GM21717 (cell line): Measurements from ENCODE around the gene VAV3.

ENCODE experiments used
- ATAC-seq: cut with Tn5 transposase; IDR thresholded peaks from one replicate; pipeline ENCODE4 v1.9.1; 2021; ENCODE audit warnings: mild to moderate bottlenecking, moderate library complexity; ENCODE audit not compliant: unreplicated experiment

The VAV3 gene

DNA sequence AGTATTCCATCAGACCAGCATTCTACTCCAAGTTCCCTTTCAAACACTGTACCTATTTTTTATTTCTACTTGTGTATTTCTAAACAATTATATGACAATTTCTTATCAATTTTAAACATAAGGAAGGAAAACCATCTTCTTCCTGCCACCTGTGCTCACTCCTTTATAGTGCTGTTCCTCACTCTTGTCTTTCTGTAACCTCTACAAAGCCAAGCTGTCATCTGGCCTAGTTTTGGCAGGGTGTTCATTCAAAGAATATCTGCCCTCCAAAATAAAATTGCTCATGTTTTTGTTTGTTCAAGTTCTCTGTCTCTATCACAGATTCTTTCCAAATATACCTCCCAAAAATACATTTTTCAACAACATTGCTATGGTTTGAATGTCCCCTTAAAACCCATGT, 360.2 kb downstream of the VAV3 start:
- no peak for ATAC-seq

GRCh38 chr1:107600607-107601160, 364.3 kb downstream of the VAV3 start:
- no peak for ATAC-seq

DNA sequence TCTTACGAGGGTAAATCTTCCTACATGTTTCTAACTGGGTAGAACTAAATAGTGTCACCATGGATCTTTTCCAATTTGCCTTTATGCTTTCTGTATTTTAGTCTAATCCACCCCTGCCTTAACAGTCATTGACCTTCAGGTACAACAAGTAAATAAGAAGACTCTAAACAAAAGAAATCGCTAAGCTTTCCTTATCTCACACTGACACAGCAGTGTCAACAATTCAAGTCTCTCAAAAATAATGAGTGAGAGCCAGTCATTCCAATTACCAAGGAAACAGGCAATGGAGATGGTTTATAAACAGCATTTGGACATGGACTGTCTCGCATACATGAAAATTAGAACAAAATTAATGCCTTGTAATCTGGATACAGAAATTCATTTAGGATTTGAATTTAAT, 365.8 kb downstream of the VAV3 start:
- no peak for ATAC-seq

GRCh38 chr1:107597290-107597689, 367.7 kb downstream of the VAV3 start:
- ATAC-seq: no peak

GRCh38 chr1:107594536-107594935, 370.4 kb downstream of the VAV3 start:
- ATAC-seq: no peak

- ATAC-seq: no peak
These were observed 371.3 kb downstream of the VAV3 start for GRCh38 chr1:107593501-107594209.

DNA sequence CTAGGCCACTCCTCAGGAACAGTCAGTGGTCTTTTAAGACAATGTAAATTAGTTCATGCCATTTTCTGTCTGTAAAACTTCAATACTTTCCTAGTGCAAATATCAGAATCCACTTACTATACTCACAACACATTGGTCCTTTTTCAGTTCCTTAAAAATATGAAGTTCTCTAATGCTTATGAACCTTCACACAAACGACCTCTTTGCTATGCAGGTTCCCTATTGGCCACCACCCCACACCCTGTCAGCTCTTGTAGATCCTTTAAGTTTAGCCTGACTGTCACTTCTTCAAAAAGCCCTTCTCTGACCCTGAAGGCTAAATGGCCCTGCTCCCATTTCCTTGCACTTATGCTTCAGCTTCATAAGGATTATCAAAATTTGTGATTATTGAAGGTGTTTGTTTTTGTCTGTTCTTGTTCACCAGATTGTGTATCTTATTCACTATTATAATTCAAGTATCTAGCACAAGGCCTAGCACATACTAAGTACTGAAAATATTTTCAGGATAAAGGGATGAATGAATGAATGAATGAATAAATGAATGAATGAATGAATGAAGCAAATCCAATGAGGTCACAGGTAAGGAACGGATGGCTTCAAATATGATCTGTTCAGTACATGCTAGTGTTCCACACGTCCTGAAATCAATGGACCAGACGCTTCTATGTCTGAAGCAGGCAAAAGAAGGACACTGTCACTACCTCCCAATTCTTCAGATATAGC, 373.9 kb downstream of the VAV3 start:
- no peak for ATAC-seq

GRCh38 chr1:107590087-107590486, 374.9 kb downstream of the VAV3 start:
- ATAC-seq: no peak

- ATAC-seq: no peak
These were observed 376.7 kb downstream of the VAV3 start for GRCh38 chr1:107588321-107588720.

- no peak for ATAC-seq
These were observed 389.8 kb downstream of the VAV3 start for GRCh38 chr1:107575226-107575625.

GRCh38 chr1:107574044-107574443, 390.9 kb downstream of the VAV3 start:
- ATAC-seq: no peak

DNA sequence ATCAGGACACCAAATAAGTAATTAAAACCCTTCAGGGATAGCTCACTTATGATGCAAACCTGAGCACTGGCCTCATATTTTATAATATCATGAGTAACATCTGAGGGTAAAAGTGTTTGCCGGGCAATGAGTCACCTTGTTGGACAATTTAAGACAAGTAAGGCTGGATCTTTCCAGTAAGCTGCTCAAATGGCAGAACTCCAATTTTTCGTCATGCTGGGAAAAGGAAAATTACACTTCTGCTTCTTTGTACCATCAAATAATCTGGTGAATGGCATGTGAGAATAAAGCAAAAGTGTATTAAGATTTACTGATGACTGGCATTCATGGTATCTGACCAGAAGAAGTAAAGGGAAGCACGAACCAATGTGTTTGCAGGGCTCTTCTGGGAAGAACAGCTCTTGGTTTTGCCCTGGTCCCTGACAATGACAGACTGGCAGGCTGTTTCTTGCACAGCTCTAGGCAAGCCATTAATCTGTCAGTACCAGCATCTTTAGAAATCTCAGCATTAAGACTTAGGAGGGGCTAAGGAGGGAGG, 392.2 kb downstream of the VAV3 start:
- no peak for ATAC-seq

DNA sequence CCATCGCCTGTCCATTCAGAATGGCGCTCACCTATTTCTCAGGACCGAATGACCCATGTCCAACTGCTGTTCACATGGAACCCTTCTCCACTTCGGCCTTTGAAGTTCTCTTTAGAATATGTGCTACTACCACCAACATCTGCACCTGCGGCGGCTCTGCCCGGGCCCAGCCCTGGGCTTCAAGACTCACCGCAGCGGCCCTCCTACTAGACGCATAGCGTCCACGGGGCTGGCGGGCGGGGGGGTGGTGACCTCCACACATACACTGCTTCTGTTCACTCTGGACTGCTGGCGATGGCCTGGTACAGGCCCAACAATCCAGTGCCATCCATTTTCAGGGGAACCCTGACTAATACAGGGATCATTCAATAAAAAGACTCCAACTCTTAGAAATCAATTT, 394.2 kb downstream of the VAV3 start:
- no peak for ATAC-seq

DNA sequence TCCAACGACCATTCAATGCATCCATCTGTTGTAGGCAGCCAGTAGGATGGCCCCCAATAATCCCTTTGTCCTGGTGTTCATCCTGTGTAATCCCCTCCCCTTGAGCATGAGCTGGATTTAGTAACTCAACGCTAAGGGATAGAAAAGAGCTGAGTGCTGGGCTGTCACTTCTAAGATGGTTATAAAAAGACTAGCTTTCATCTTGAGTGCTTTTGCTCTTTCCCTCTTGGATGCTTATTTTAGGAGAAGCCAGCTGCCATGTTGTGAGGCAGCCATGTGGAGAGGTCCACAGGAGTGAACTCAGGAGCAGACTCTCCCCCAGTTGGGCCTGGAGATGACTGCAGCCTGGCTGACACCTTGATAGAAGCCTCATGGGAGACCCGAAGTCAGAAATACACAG, 401.5 kb downstream of the VAV3 start:
- no peak for ATAC-seq

- no peak for ATAC-seq
These were observed 405.1 kb downstream of the VAV3 start for GRCh38 chr1:107559881-107560280.

GRCh38 chr1:107557095-107557494, 407.9 kb downstream of the VAV3 start:
- no peak for ATAC-seq

DNA sequence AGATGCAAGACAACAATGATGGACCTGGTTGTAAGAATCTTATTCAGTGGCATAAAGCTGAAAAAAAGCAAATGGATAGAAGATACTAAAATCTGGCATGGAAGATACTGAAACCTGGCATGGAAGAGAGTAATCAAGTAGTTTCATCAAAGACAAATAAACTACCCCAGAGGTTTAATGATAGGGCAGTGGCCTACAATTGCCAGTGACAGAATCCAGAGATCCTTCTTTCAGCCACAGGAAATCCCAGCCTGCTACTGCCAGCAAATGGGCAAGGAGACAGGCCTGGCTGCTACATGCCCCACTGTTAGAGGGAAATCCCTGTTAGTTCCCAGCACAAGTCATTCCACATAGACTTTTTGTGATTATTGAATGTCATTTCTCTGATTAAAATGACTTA, 409.4 kb downstream of the VAV3 start:
- no peak for ATAC-seq

GRCh38 chr1:107552781-107553180, 412.2 kb downstream of the VAV3 start:
- ATAC-seq: no peak

GRCh38 chr1:107551456-107551855, 413.5 kb downstream of the VAV3 start:
- ATAC-seq: no peak

DNA sequence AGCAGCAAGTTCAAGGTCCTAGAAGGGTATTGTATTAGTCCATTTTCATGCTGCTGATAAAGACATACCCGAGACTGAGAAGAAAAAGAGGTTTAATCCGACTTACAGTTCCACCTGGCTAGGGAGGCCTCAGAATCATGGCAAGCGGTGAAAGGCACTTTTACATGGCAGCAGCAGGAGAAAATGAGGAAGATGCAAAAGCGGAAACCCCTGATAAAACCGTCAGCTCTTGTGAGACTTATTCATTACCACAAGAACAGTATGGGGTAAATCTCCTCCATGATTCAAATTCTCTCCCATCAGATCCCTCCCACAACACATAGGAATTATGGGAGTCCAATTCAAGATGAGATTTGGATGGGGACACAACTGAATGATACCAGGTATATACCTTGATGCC, 414.6 kb downstream of the VAV3 start:
- ATAC-seq: no peak

- ATAC-seq: no peak
These were observed 415.7 kb downstream of the VAV3 start for GRCh38 chr1:107549152-107549810.

DNA sequence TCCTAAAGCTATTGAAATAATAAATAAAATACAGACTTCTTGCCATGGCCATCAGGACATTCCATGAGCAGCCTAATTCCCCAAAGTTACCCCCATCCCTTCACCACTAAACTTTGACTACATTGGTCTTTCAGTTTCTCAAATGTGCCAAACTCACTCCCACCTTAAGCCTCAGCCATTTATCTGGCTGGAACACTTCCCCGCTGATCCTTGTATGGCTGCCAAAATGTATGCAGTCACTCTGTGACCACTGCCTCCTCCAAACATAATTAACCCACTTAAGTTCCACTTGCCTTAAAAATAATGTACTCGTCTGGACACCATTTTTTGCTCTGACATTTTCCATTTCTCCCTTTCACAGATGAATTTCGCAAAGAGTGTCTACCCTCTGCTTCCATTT, 416.7 kb downstream of the VAV3 start:
- no peak for ATAC-seq
